ENCODE data around the gene CNIH1. TPM values are rescaled to one million over a fixed set of nuclear protein-coding genes. Genes with fewer than 3 reads are reported as not detected.
"Not testable (repeated sequence)": the region's sequence is repeated elsewhere in the genome, so short reads cannot be mapped to it uniquely, and the experiment has no call there.

CNIH1 gene
- total RNA-seq, 4 donors from 2014 or later: 101 to 233 (median 212) TPM

- ATAC-seq (ENCODE audit: low FRiP score) (no peak), DNase-seq (ENCODE audit: low spot score) (no peak)
- no peak for TF ChIP-seq CTCF (IDR thresholded peaks at IDR 0.05)
Observed at GRCh38 chr14:54443981-54444380, 2.8 kb upstream of the CNIH1 start.

GRCh38 chr14:54442961-54443360 is 1.8 kb upstream of the CNIH1 start:
- not testable (repeated sequence) for ATAC-seq (ENCODE audit: low FRiP score); DNase-seq (ENCODE audit: low spot score)

- no peak for ATAC-seq (ENCODE audit: low FRiP score)
- TF ChIP-seq CTCF (IDR thresholded peaks at IDR 0.05): no peak
Observed at GRCh38 chr14:54440476-54440872, 700 bp downstream of the CNIH1 start.

GRCh38 chr14:54440037-54440436 is 1.1 kb downstream of the CNIH1 start:
- DNase-seq (ENCODE audit: low spot score): no peak
- no peak for TF ChIP-seq CTCF (IDR thresholded peaks at IDR 0.05)
- no peak for ATAC-seq (ENCODE audit: low FRiP score)

More at GRCh38 chr14:54440476-54440872, 700 bp downstream of the CNIH1 start:
- no peak for DNase-seq (ENCODE audit: low spot score)

GRCh38 chr14:54438703-54439102 is 2.5 kb downstream of the CNIH1 start:
- ATAC-seq (ENCODE audit: low FRiP score) (no peak), DNase-seq (ENCODE audit: low spot score) (no peak)
- no peak for TF ChIP-seq CTCF (IDR thresholded peaks at IDR 0.05)

GRCh38 chr14:54437954-54438353 is 3.2 kb downstream of the CNIH1 start:
- ATAC-seq (ENCODE audit: low FRiP score); DNase-seq (ENCODE audit: low spot score): not testable (repeated sequence)

- DNase-seq (ENCODE audit: low spot score): no peak
- TF ChIP-seq CTCF (IDR thresholded peaks at IDR 0.05): no peak
- ATAC-seq (ENCODE audit: low FRiP score): peak; percentile 71
Observed at GRCh38 chr14:54435500-54435981, 5.6 kb downstream of the CNIH1 start.

- no peak for ATAC-seq (ENCODE audit: low FRiP score)
- TF ChIP-seq CTCF (IDR thresholded peaks at IDR 0.05): no peak
Observed at GRCh38 chr14:54428527-54428926, 12.6 kb downstream of the CNIH1 start.

More at GRCh38 chr14:54428527-54428926, 12.6 kb downstream of the CNIH1 start:
- DNase-seq (ENCODE audit: low spot score): no peak

Data from omental fat pad (tissue), 4 donors.